D341Med (cell line): ENCODE results near the gene SIX2.
A peak's percentile ranks its signal among the peaks of the same experiment; 100 is the strongest.

ENCODE experiments used
- DNase-seq: peaks from one replicate; pipeline ENCODE4 v3.0.0; 2012; ENCODE audit warnings: low spot score

The SIX2 gene

GRCh38 chr2:45001869-45002385 lies 7.3 kb downstream of the SIX2 start:
- no peak for DNase-seq

- no peak for DNase-seq
Measured at GRCh38 chr2:45000921-45001868, 8.1 kb downstream of the SIX2 start.

GRCh38 chr2:45000341-45000901 lies 8.8 kb downstream of the SIX2 start:
- DNase-seq, result no peak

- DNase-seq, result no peak
Measured at GRCh38 chr2:44999540-44999939, 9.7 kb downstream of the SIX2 start.

DNA sequence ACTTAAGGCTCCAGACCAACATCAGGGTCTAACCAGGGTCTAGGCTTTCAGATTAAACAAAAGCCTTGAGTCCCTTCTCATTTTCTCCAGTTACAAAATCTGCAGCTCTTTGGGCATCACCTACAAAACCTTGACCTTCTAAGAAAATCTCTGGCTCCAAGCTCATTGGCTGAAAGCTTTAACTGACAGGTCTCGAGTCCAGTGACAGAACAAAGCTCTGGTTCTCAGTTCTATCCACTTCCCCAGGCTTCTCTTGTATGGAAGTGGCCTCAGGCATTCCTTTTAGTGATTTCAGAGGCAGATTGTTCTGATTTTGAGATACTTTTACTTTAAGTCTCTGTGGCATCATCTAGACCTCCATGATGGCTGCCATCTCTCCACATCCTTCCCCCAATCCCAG lies 11.3 kb downstream of the SIX2 start:
- no peak for DNase-seq

DNA sequence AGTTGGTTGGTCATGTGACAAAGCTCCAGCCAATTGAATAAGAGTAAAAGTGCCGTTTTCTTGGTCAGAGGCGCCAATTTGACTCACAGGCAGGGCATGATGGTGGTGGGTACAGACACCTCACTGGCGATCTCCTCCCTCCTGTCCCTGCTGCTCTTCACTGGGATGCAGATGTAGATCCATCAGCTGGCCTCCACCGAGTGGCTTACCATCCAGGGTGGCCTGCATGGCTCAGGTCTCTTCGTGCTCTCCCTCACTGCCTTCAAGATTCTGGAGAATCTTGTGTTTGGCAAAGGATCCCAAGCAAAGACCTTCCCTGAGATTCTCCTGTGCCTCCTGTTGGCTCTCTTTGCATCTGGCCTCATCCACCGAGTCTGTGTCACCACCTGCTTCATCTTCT lies 12.9 kb downstream of the SIX2 start:
- DNase-seq, result no peak

- DNase-seq, result no peak
Measured at GRCh38 chr2:44994377-44994776, 14.9 kb downstream of the SIX2 start.

DNA sequence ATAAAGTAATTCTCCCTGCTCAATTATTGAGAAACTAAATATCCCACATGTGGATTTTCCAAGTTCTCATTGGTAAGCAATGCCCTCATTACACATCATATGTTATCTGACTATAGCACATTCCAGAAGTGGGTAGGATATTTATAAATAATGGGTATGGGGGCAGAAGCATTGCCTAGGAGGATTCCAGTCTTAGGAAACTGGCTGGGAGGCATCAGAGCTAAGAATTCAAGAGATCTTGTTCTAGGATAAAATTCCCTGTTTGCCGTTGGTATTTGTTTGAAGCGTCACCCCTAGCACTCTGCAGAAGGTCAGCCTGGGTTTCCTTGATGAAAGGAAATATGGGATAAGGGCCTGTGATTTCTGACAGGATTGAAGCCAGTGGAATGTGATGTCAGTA lies 20.1 kb downstream of the SIX2 start:
- no peak for DNase-seq

DNA sequence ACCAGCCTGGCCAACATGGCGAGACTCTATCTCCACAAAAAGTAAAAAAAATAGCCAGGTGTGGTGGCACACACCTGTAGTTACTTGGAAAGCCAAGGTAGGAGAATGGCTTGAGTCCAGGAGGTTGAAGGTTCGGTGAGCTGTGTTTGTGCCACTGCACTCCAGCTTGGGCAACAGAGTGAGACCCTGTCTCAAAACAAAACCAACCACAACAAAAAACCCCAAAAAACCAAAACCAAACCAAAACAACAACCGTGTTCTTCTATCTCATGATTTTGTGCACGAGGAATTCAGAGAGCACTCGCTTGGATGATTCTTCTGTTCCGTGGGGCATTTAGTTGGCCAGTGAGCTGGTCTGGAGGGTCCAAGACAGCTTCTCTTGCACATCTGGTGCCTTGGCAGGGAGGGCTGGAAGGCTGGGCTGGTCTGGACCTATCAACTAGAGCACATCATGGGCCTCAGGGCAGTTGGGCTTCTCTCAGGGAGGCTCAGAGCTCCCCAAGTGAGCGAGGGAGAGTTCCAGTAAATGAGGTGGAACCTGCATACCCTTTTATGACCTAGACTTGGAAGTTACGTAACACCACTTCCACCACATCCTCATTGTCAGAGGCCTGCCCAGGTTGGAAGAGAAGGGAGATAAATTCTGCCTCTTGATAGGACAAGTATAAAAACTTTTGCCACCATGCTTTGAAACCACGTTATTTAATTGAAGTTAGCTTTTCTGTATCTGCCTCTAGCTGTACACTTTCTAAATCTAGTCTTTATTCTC lies 25.2 kb downstream of the SIX2 start:
- DNase-seq, result no peak

DNA sequence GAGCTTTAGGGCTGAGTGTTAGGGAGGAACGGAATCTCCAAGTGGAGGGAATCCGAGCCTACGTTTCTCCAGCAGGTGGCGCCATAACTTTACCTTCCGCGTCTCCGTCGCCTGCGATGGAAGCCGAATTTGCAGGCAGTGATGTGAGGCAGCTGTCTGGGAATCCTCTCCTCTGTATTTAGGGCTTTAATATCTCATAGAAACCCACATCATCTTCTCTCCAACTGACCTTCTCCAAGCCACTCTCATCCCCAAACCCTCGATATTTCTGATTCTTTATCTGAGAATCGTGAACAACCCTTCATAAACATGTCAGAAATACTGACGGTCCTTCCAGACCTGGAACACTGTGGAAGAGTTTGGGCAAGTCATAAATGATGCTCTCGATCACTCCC lies 27.5 kb downstream of the SIX2 start:
- DNase-seq, result peak; percentile 81

DNA sequence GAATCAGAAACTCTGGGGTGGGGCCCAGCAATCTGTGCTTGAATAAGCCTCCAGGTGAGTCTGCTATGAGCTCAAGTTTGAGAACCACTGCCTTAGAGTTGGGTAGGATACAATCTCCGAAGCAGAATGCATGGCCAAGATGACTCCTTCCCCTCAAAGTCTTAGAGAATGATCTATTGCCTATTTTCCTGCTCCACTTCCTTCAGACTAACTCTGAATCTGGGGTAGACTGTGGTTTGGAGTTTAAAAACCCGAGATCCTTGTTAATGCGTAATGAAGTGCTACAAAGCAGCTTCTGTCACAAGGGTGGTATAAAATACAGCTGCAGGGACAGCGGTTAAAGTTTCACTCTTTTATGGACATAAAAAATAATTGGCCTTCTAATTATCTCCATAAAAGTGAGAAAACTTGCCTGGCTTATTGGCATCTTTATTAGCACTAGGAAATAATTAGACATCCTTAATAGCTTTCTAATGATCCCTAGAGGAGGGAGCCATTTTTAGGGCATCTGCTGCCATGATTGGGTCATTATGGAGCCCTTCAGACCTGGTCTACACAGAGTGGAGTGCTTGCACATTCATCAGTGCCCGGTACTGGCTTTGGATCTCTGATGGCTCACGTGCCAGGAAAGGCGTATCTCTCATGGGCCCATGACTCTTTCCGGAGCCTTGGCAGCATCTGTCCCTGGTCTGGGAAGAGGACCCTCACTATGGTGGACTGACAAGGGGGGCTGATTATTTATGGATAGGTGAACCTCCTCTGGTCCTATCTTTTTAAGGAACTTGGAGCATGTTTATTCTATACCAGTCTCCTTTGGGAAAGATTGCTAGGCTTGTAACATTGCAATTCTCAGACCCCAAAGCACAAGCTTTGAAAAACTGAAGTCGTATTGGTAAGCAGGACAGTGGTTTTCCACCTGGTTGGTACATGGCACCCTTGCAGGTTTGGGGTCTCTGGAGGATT lies 28.2 kb downstream of the SIX2 start:
- DNase-seq, result no peak

DNA sequence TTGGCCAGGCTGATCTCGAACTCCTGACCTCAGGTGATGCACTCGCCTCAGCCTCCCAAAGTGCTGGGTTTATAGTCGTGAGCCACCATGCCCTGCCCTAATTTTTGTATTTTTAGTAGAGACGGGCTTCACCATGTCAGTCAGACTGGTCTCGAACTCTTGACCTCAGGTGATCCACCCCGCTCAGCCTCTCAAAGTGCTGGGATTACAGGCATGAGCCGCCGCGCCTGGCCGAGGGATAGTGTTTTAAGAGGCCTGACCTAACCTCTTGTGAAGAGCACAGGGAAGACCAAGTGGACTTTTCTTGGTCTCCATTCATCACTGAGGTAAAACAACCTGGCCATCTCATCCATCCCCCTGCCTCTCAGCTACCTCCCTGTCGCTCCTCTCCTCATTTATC lies 29.7 kb downstream of the SIX2 start:
- no peak for DNase-seq

GRCh38 chr2:44975571-44976450 lies 33.4 kb downstream of the SIX2 start:
- DNase-seq, result no peak

GRCh38 chr2:44974064-44974715 lies 35.1 kb downstream of the SIX2 start:
- peak; percentile 62 for DNase-seq

- no peak for DNase-seq
Measured at GRCh38 chr2:44972771-44973535, 36.3 kb downstream of the SIX2 start.

DNA sequence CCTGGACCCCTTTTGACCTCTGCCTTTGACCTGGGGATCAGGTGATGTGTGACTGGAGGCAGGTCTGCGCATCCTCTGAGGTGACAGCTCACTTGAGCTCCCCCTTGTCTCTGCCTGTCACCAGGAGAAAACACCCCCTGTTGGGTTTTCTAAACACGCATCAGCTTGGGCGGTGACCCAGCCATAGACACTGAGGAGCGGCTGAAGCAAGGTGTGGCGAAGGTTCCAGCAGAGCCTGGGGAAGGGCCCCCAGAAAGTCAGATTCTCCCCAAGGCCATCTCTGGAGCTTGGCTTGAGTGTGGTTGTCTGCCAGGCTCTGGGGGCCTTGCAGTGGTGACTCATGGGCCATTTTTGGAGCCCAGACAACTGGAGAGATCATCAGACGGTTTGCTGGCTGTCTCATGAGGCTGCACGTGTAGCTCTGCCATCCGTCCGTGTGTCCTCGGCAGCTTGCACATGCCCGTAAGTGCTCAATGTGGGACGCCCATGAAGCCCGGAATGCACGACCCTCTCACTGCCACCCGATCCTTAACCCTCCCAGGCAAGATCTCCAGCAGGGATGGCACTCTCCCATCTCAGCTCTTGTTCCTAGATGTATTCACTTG lies 38.3 kb downstream of the SIX2 start:
- no peak for DNase-seq

DNA sequence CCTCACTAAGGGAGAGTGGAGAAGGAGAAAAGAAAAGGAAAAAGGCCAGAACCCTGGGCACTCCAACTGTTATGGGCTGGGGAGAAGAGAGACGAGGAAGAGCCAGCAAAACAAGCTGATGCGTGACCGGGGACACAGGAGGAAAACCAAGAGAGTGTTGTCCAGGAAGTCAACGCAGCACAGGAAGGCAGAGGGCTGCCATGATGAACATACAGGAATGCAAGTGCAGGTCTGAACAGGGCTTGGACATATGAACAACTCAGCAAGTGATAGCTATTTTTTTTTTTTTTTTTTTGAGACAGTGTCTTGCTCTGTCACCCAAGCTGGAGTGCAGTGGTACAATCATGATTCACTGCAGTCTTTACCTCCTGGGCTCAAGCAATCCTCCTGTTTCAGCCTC lies 39.3 kb downstream of the SIX2 start:
- no peak for DNase-seq

GRCh38 chr2:44967727-44968432 lies 41.4 kb downstream of the SIX2 start:
- DNase-seq, result no peak
